Activated CD4-positive, alpha-beta T cell treated with anti-CD3 and anti-CD28 coated beads for 36 hours (primary cell): ENCODE results near the gene UBQLN3. TPM values are rescaled to one million over a fixed set of nuclear protein-coding genes. Genes with fewer than 3 reads are reported as not detected.
A peak's percentile ranks its signal among the peaks of the same experiment; 100 is the strongest.

ENCODE experiments used
- ATAC-seq: fragments of 200-7000 bp; cut with Tn5 transposase; one replicate; pipeline ENCODE4 v1.10.0; 2021; ENCODE audit warnings: mild to moderate bottlenecking, moderate library complexity
- CTCF ChIA-PET: fragments of 350-600 bp; sonication (Branson Sonifier 250); formaldehyde crosslinking; loops from one replicate; lab custom pipeline; 2021; ENCODE audit warnings: antibody characterized with exemption; lab: Charles Lee
- POLR2A ChIA-PET: fragments of 350-600 bp; sonication (Branson Sonifier 250); formaldehyde crosslinking; loops from one replicate; lab custom pipeline; 2021; ENCODE audit warnings: antibody characterized with exemption, inconsistent platforms; lab: Charles Lee
- DNase-seq: peaks from one replicate; pipeline ENCODE4 v3.0.0-alpha.2; 2020
- H3K27ac Mint-ChIP-seq: one replicate; pipeline ENCODE4 v1.8.0; 2021; ENCODE audit warnings: mixed read lengths
- H3K27me3 Mint-ChIP-seq: one replicate; pipeline ENCODE4 v1.8.0; 2021; ENCODE audit warnings: mixed read lengths
- H3K36me3 Mint-ChIP-seq: one replicate; pipeline ENCODE4 v1.8.0; 2021; ENCODE audit warnings: low read depth, mixed read lengths
- H3K4me1 Mint-ChIP-seq: one replicate; pipeline ENCODE4 v1.8.0; 2021; ENCODE audit warnings: mixed read lengths
- H3K4me3 Mint-ChIP-seq: one replicate; pipeline ENCODE4 v1.8.0; 2021; ENCODE audit warnings: mild to moderate bottlenecking, moderate library complexity, mixed read lengths
- H3K9me3 Mint-ChIP-seq: one replicate; pipeline ENCODE4 v1.8.0; 2021; ENCODE audit warnings: low read depth, mixed read lengths
- intact Hi-C, 2 experiments: fragments of 100-400 bp; cut with DNase I in 1 of 2; cut with micrococcal nuclease in 1 of 2; formaldehyde crosslinking; loops; one replicate each; pipeline versions ENCODE4 v1.14.2 to v1.15.1; 2022 to 2024; cut with DNase I, micrococcal nuclease
- total RNA-seq, 2 experiments: library from RNA; stranded (reverse); gene quantifications; one replicate each; pipeline ENCODE4 v1.2.3, GENCODE V29; 2021

The UBQLN3 gene
- total RNA-seq, 2 experiments from 2014 or later, result not detected

- ChIA-PET CTCF (no interaction called here), POLR2A (interaction anchor here (0.6 kb wide), 1 partner anchor 1877 kb away, joined by 3 read pairs; no protein-coding TSS in a partner anchor)
- H3K4me3 Mint-ChIP-seq, result no peak overlapping the region
- intact Hi-C loops, result no loop called here
- DNase-seq (no peak), ATAC-seq (no peak)
- no peaks in the 10 kb centered on the region for H3K4me1 Mint-ChIP-seq
- H3K27ac Mint-ChIP-seq, result no peak overlapping the region
- peaks cover 12% of the 10 kb centered on the region for H3K27me3 Mint-ChIP-seq
- no peaks in the 10 kb centered on the region for H3K36me3 Mint-ChIP-seq
- H3K9me3 Mint-ChIP-seq, result no peaks in the 10 kb centered on the region
These were observed 4.3 kb downstream of the UBQLN3 start for GRCh38 chr11:5505363-5506048.

GRCh38 chr11:5504403-5504921 is 5.3 kb downstream of the UBQLN3 start:
- H3K4me3 Mint-ChIP-seq, result no peak overlapping the region
- no peak overlapping the region for H3K27ac Mint-ChIP-seq
- POLR2A ChIA-PET, result interaction anchor here (0.6 kb wide), 1 partner anchor 332 kb away, joined by 3 read pairs; no protein-coding TSS in a partner anchor
- H3K9me3 Mint-ChIP-seq, result no peaks in the 10 kb centered on the region
- no peaks in the 10 kb centered on the region for H3K36me3 Mint-ChIP-seq
- no peaks in the 10 kb centered on the region for H3K4me1 Mint-ChIP-seq
- intact Hi-C loops, result no loop called here
- ATAC-seq (no peak), DNase-seq (no peak)
- H3K27me3 Mint-ChIP-seq, result peaks cover 11% of the 10 kb centered on the region
- CTCF ChIA-PET, result interaction anchor here (1.1 to 1.2 kb wide), 2 partner anchors 8 to 18 kb away, joined by 3 read pairs; no protein-coding TSS in a partner anchor

- Mint-ChIP-seq H3K27ac (no peak overlapping the region), H3K9me3 (no peaks in the 10 kb centered on the region), H3K4me1 (no peaks in the 10 kb centered on the region), H3K4me3 (no peak overlapping the region), H3K36me3 (no peaks in the 10 kb centered on the region), H3K27me3 (peaks cover 4% of the 10 kb centered on the region)
- intact Hi-C loops, result no loop called here
- no peak for ATAC-seq
- no peak for DNase-seq
- ChIA-PET POLR2A (no interaction called here), CTCF (interaction anchor here (1.4 kb wide), 1 partner anchor 25 kb away, joined by 3 read pairs; no protein-coding TSS in a partner anchor)
These were observed 9.4 kb downstream of the UBQLN3 start for GRCh38 chr11:5500393-5500801.

GRCh38 chr11:5499671-5500070 is 10.1 kb downstream of the UBQLN3 start:
- no peak overlapping the region for H3K4me3 Mint-ChIP-seq
- no peaks in the 10 kb centered on the region for H3K4me1 Mint-ChIP-seq
- ATAC-seq, result no peak
- no peaks in the 10 kb centered on the region for H3K9me3 Mint-ChIP-seq
- H3K27me3 Mint-ChIP-seq, result peaks cover 4% of the 10 kb centered on the region
- ChIA-PET POLR2A (no interaction called here), CTCF (interaction anchor here (1.4 kb wide), 1 partner anchor 24 kb away, joined by 3 read pairs; no protein-coding TSS in a partner anchor)
- intact Hi-C loops, result no loop called here
- DNase-seq, result no peak
- no peak overlapping the region for H3K27ac Mint-ChIP-seq
- no peaks in the 10 kb centered on the region for H3K36me3 Mint-ChIP-seq

- Mint-ChIP-seq H3K27me3 (no peaks in the 10 kb centered on the region), H3K36me3 (no peaks in the 10 kb centered on the region), H3K4me1 (peaks cover 2% of the 10 kb centered on the region), H3K27ac (no peak overlapping the region), H3K9me3 (no peaks in the 10 kb centered on the region), H3K4me3 (no peak overlapping the region)
- CTCF ChIA-PET, result no interaction called here
- POLR2A ChIA-PET, result no interaction called here
- ATAC-seq (no peak), DNase-seq (no peak)
- intact Hi-C loops, result no loop called here
These were observed 20.0 kb downstream of the UBQLN3 start for GRCh38 chr11:5489576-5490357.

- DNase-seq (no peak), ATAC-seq (no peak)
- ChIA-PET CTCF (no interaction called here), POLR2A (no interaction called here)
- Mint-ChIP-seq H3K36me3 (no peaks in the 10 kb centered on the region), H3K27me3 (no peaks in the 10 kb centered on the region), H3K9me3 (no peaks in the 10 kb centered on the region), H3K27ac (no peak overlapping the region), H3K4me1 (peaks cover 2% of the 10 kb centered on the region), H3K4me3 (no peak overlapping the region)
- intact Hi-C loops, result no loop called here
These were observed 20.9 kb downstream of the UBQLN3 start for GRCh38 chr11:5488798-5489399.

- no peak for ATAC-seq
- H3K4me3 Mint-ChIP-seq, result no peak within 1 kb of the TSS
- H3K4me1 Mint-ChIP-seq, result peaks cover 2% of the 10 kb centered on the region
- no peaks in the 10 kb centered on the region for H3K27me3 Mint-ChIP-seq
- no peak within 1 kb of the TSS for H3K27ac Mint-ChIP-seq
- ChIA-PET POLR2A (no interaction called here), CTCF (no interaction called here)
- no peak for DNase-seq
- intact Hi-C loops, result no loop called here
- H3K36me3 Mint-ChIP-seq, result no peaks in the 10 kb centered on the region
- H3K9me3 Mint-ChIP-seq, result no peaks in the 10 kb centered on the region
These were observed 21.4 kb downstream of the UBQLN3 start, which contains the start of gene OR52D1 for GRCh38 chr11:5488385-5488784. OR52D1 (plus strand) TSS chr11:5488685; CDS start chr11:5488707, 22 bp downstream.

GRCh38 chr11:5486421-5486820 is 23.3 kb downstream of the UBQLN3 start:
- CTCF ChIA-PET, result interaction anchor here (0.9 kb wide), 1 partner anchor 10 kb away, joined by 3 read pairs; no protein-coding TSS in a partner anchor
- no peaks in the 10 kb centered on the region for H3K27me3 Mint-ChIP-seq

GRCh38 chr11:5486003-5486402 is 23.8 kb downstream of the UBQLN3 start:
- CTCF ChIA-PET, result interaction anchor here (0.9 kb wide), 1 partner anchor 10 kb away, joined by 3 read pairs; no protein-coding TSS in a partner anchor
- POLR2A ChIA-PET, result no interaction called here

More at GRCh38 chr11:5486421-5486820, 23.3 kb downstream of the UBQLN3 start:
- Mint-ChIP-seq H3K36me3 (no peaks in the 10 kb centered on the region), H3K4me1 (peaks cover 2% of the 10 kb centered on the region), H3K4me3 (no peak overlapping the region), H3K9me3 (no peaks in the 10 kb centered on the region), H3K27ac (no peak overlapping the region)
- DNase-seq (peak; percentile 52), ATAC-seq (peak; percentile 88)
- POLR2A ChIA-PET, result interaction anchor here (0.6 kb wide), 1 partner anchor 256 kb away, joined by 3 read pairs; no protein-coding TSS in a partner anchor
- intact Hi-C loops, result no loop called here

GRCh38 chr11:5476186-5476819 is 33.5 kb downstream of the UBQLN3 start:
- ATAC-seq, result peak; percentile 53
- H3K27ac Mint-ChIP-seq, result no peak overlapping the region
- peaks cover 16% of the 10 kb centered on the region for H3K27me3 Mint-ChIP-seq
- CTCF ChIA-PET, result interaction anchor here (0.7 to 2.3 kb wide), 12 partner anchors 10 to 877 kb away, joined by 3 to 17 read pairs (median 3); no protein-coding TSS in a partner anchor
- H3K4me1 Mint-ChIP-seq, result no peaks in the 10 kb centered on the region
- H3K9me3 Mint-ChIP-seq, result peaks cover 1% of the 10 kb centered on the region
- no peak overlapping the region for H3K4me3 Mint-ChIP-seq
- peak; percentile 59 for DNase-seq
- intact Hi-C loops, result loop anchor here (1.0 to 5.0 kb wide), 6 partner anchors 77 to 877 kb away; partner anchors contain the start of genes OR52N2 (in 2 of the 2) and OR52E5 (in 1 of the 2)
- no peaks in the 10 kb centered on the region for H3K36me3 Mint-ChIP-seq
- POLR2A ChIA-PET, result no interaction called here

More at GRCh38 chr11:5486003-5486402, 23.8 kb downstream of the UBQLN3 start:
- H3K27ac Mint-ChIP-seq, result no peak overlapping the region
- intact Hi-C loops, result no loop called here
- no peaks in the 10 kb centered on the region for H3K27me3 Mint-ChIP-seq
- ATAC-seq (no peak), DNase-seq (no peak)
- peaks cover 2% of the 10 kb centered on the region for H3K4me1 Mint-ChIP-seq
- no peaks in the 10 kb centered on the region for H3K9me3 Mint-ChIP-seq
- no peaks in the 10 kb centered on the region for H3K36me3 Mint-ChIP-seq
- H3K4me3 Mint-ChIP-seq, result no peak overlapping the region
